RPMI7951 (cell line): Measurements from ENCODE around the gene C5. TPM values are rescaled to one million over a fixed set of nuclear protein-coding genes. Genes with fewer than 3 reads are reported as not detected.
A peak's percentile ranks its signal among the peaks of the same experiment; 100 is the strongest.
"Not testable (repeated sequence)": the region's sequence is repeated elsewhere in the genome, so short reads cannot be mapped to it uniquely, and the experiment has no call there.

ENCODE experiments used
- DNase-seq: peaks from one replicate; pipeline ENCODE4 v3.0.0-alpha.2; 2012; ENCODE audit warnings: low read depth
- total RNA-seq: library from RNA; depleted of rRNA; stranded (reverse); fragments of >200 nt; shearing (Covaris generic); gene quantifications from 2 replicates; pipeline ENCODE4 v1.2.3, GENCODE V29; 2014; rRNA removed

Gene C5
- total RNA-seq, result 6.2 and 8.4 TPM in 2 replicates

DNA sequence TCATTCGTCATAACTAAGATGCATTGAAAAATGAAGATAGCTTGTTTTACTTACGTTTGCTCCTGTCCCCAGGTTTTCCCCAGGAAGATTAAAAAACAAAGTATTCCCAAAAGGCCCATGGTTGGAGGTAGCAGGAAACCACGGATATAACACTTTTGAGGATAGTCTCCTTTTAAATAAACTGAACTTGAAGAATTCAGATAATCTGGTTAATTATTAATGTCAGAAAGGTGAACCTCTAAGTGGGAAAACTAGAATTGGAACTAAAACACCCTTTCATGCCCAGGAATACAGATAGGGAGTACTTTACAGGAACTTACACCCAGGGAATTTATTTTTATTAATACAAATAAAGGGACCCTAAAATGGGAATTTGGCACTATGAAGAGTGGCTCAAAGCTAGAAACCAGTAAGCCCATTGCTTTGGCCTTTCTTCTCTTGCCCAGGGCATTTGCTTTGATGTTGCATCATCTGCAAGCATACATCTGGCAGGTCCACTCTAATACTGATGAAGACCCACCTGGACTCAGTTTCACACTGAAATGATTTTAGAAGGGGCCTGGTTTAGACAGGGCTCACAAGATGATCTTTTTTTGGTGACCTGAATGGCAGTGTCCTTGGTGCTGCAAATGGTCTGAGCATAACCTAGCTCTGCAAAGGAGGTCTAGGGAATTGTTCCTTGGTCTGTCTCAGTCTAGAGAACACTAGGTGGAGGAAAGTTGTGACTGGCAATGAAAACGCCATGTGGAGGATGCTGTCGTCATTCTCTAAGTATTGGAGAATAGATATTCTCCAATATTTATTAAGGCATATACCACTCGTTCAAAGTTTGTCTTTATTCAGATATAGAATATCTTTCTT is at the start of gene C5:
Gene C5, minus strand, starts transcription at position 148 of the 861 bp plus-strand sequence. Its CDS starts 29 bp downstream, at position 119.
- DNase-seq, result no peak

DNA sequence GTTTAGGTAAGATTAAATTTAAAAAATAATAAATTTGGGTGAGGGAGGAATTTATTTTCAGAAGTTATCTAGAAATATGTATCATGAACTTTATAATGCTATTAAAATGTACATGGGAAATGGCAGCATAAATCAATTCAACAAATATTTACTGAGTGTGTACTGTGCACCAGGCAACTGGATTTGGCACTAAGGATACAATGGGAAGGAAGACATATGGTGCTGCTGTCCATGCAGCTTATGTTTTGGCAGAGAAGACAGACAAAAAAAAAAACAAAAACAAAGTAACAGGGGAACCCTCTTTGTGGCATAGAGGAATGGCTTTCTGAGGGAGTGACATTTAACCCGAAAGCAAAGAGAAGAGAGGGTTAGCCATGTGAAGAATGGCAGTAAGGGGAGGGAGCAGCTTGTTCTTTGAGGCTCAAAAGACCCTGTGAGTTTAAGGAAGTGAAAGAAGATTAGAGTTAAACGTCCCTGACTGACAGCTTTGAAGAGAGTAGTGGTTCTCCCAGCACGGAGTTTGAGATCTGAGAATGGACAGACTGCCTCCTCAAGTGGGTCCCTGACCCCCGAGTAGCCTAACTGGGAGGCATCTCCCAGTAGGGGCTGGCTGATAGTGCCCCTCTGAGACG is 48.6 kb upstream of the C5 start:
- no peak for DNase-seq

DNA sequence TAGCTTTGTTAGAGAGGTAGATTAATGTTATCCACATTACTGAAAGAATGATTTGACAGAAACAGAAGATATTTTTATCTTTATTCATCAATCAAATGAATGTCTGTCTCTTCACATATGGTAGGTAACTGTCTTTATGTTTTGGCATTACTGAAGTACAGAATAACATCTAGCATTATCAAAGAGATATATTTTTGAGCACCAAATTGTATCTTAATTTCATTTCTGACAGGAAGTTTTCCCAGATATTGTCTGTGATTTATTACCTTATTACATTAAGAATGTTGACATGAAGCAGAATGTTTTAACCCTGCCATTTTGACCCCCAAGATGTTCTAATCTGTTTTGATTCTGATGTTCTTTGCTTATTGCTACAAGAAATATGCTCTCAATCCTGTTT is 45.0 kb upstream of the C5 start:
- no peak for DNase-seq

DNA sequence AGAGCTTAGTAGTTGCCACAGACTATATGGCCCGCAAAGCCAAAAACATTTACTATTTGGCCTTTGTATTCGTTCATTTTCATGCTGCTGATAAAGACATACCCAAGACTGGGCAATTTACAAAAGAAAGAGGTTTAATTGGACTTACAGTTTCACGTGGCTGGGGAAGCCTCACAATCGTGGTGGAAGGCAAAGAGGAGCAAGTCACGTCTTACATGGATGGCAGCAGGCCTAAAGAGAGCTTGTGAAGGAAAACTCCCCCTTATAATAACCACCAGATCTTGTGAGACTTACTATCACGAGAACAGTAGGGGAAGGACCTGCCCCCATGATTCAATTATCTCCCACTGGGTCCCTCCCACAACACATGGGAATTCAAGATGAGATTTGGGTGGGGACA is 40.7 kb upstream of the C5 start:
- not testable (repeated sequence) for DNase-seq

DNA sequence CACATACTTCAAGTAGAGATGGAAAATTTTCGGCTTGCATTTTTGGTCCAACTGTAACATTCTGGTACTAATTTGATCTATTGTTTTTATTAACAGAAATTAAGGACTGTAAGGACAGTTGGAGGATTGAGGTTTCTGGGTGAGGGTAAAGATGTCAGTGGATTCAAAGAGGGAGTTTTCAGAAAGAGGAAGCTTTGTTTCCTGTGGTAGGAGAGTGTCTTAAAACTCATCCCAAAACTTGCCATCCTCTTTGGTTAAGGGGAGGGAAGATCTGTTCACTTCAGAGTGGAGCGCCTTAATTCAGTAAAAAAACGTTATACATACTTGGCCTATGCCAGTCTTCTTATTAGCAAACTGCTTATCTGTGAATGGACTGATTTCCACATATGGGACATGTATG is 38.5 kb upstream of the C5 start:
- no peak for DNase-seq

DNA sequence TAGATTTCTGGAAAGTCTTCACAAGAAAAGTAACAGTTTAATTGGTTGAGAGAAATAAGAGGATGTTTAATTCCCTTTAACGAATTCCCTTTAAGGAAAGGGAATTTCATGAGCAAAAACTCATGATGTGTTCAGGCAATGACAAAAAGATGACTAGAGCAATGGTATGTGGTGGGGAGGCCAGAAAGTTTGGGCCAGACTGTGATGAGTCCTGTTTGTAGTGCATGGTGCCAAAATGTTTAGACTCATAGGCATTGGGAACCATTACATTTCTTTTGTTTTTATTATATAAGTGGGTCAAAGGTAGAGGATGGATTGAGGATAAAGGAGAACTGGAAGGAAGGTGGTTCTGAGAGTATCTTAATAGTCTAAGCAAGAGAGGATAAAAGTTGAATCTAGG is 35.6 kb upstream of the C5 start:
- DNase-seq, result no peak

DNA sequence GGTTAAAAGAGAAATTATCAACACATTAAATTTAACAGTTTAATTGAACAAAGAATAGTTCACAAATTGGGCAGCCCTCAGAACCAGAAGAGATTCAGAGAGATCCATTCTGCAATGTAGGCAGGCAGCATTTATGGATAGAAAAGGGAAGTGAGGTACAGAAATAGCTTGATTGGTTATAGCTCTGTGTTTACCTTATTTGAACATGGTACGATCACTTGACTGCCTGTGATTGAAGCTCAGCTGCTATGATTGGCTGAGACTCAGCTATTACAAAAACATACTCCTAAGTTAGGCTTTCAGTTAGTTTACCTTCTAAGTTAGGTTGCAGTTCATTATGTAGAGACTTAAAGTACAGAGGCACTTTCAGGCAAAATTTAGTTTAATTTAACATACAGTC is 32.0 kb upstream of the C5 start:
- DNase-seq, result no peak

DNA sequence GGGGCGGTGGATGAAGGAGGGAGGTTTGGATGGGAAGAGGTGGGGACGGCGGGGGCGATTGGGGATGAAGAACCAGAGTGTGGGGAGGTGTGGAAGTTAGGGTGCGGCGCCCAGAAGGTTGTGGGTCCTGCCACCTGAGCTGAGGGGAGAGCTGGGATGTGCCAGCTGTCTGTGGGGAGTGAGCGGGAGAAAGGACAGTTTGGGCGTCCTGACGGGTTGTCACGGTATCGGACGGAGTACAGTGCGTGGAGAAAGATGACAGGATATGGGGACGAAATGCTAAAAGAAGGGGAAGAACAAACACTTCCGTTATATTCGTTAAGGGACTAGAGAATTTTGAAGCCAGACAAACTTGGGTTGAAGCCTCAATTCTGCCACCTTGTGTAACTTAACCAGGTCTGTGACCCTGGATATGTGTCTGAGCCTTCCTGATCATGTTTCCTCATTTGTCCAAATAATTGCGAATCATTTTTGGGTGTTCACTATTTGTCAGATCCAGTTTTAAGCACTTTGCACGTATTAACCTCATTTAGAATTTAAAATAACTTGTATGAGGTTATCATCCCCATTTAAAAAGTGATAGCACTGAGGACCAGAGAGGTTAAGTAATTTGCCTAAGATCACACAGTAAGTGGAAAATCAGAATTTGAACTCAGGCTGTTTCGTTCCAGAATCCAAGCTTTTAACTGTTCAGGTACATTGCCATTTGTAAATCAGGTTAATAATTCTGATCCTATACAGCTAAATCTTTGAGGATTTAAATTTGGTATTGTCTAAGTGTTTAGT is 25.4 kb upstream of the C5 start:
- DNase-seq, result no peak

DNA sequence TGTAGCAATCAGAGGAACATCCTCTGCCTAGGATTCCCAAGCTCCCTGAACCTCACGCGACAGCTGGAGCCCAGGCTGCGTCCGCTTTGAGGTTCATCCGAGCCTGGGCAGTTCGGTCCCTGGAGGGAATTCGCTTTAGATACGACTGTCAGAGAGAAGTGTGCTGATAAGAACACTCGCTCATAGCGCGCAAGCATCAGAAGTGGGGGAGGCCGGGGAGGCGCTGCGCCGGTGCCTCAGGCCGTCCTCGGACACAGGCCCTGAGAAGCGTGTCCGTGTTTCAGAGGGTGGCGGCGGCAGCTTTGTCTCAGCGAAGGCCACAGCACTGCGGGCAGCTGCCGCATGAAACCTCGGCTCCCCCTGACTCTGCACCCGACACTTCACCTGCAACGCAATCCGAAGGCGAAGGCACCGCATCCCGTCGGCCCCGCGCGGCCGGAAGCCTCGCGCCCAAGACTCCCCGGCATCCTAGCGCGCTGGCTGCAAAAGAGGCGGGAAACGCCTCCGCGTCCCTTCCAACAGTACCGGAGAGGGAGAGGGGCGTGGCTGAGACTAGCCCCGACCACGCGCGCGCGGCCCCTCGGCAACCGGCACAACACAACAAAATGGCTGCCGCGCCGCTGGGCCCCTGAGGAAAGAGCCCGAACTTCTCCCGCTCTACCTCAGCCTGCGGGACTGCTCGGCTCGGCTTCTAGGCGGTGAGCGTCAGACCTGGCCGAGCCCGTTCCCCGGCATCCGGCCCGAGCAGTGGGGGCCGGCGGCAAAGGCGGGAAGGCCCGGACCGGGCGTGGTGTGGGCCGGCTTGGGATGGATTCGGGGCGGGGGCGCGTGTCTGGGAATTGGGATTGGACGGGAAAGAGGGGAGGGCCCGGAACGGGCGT is 24.5 kb upstream of the C5 start, which contains the start of gene CNTRL:
Gene CNTRL, plus strand, starts transcription at position 586 of the 881 bp plus-strand sequence. CDS start 13,372 bp downstream, outside the sequence.
- DNase-seq, result peak; percentile 89

DNA sequence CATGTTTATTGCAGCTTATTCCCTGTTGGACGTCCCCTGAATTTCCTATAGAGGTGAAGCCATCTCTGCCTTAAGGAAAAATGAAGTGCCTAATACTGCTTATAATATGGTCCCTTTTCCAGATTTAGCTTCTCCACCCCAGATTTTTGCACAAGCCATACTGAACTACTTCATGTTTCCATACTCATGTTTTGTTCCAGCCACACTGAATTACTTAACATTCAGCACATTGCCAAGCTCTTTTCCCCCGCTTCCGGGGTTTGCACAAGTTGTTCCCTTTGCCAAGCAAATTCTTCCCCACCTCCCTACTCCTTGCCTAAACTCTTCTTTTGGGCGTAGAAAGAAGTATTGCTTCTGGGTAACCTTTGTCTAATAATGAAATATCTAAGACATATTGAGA is 23.0 kb upstream of the C5 start:
- DNase-seq, result peak; percentile 49

DNA sequence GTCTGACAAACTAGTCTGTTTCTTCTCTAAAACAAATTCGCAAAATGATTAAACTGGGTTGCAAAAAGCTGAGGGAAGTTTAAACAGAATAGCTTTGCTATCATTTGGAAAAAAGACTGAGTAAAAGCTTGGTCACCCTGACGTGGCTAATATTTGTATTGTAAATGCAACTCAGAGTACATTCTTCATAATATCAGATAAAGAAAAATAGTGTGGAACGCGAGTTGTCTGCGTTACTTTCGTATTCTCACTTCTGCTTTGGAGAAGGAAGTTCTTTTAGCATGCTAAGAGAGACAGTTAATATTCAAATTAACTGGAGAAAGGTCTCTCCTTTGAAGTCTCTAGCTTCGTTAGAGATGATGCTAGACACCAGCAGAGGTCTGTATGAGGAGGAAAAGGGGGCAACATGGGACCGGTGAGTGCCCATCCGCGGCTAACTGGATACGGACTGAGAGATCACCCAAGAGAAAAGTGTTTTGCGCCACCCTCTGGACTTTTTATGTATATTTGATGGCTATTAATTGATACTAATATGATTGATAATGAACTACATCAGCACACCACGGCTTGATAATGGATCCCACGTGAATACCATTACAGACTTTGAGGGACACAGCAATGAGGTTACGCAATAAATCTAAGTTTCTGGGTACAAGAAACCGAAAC is 21.8 kb upstream of the C5 start:
- no peak for DNase-seq

DNA sequence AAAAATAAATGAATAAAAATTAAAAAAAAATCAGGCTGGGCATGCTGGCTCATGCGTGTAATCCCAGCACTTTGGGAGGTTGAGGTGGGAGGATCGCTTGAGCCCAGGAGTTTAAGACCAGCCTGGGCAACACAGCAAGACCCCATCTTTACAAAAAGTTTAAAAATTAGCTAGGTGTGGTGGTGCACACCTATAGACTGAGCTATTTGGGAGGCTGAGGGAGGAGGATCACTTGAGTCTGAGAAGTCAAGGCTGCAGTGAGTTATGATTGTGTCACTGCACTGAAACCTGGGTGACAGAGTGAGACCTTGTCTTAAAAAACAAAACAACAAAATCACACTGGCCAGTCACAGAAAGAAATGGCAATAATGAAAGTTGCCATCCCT is 21.3 kb upstream of the C5 start:
- DNase-seq, result no peak

DNA sequence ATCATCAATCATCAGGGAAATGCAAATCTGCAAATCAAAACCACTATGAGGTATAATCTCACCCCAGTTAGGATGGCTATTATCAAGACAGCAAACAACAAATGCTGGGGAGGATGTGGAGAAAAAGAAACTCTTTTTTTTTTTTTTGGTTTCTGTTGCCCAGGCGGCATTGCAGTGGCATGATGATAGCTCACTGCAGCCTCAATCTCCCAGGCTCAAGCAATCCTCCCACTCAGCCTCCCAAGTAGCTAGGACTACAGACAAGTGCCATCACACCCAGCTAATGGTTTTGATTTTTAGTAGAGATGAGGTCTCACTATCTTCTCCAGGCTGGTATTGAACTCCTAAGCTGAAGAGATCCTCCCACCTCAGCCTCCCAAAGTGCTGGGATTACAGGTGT is 19.3 kb upstream of the C5 start:
- no peak for DNase-seq

DNA sequence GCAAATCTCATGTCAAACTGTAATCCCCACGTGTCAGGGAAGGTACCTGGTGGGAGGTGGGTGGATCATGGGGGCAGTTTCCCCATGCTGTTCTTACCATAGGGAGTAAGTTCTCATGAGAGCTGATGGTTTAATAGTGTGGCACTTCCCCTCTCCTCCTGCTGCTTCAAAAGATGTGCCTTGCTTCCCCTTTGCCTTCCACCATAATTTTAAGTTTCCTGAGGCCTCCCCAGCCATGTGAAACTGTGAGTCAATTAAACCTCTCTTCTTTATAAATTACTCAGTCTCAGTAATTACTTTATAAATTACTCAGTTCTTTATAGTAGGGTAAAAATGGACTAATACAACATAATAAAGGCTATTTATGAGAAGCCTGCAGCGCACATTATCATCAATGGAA is 17.6 kb upstream of the C5 start:
- DNase-seq, result no peak

DNA sequence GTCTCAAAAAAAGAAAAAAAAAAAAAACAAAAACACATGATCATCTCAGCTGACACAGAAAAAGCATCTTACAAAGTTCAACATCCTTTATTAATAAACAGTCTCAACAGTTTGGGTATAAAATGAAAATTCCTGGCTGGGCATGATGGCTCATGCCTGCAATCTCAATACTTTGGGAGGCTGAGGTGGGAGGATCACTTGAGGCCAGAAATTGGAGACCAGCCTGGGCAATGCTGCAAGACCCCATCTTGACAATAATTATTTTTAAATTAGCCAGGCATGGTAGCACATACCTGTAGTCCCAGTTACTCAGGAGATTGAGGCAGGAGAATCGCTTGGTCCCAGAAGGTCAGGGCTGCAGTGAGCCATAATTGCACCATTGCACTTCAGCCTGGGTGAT is 16.8 kb upstream of the C5 start:
- no peak for DNase-seq

DNA sequence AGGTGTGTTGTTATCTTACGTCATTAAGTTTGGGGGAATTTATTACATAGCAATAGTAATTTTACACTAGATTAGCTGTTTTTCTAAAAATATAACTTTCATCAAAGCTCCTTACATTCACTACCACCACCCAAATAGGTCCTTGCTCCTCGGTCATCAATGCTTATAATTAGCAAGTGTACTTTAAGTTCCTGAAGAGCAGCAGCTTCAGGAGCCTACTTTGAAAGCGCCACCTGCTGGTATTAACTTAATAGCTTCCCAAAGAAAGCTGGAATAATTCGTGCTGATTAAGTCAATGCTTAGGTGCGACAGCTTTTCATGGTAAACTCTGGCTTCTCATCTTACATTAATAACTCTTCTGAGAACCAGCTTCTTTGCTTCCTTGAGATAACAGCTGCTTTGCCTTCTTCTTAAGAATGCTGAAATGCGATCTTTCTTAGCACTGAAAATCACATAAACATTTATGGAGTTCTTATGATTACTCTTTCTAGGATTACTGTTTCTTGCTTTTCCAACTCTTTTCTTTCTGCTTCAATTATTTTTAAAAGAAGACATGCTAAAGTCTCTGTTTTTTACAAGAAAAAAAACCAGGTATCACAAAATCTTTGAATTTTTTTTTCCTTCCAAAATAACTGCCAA is 10.0 kb upstream of the C5 start:
- DNase-seq, result peak; percentile 59

DNA sequence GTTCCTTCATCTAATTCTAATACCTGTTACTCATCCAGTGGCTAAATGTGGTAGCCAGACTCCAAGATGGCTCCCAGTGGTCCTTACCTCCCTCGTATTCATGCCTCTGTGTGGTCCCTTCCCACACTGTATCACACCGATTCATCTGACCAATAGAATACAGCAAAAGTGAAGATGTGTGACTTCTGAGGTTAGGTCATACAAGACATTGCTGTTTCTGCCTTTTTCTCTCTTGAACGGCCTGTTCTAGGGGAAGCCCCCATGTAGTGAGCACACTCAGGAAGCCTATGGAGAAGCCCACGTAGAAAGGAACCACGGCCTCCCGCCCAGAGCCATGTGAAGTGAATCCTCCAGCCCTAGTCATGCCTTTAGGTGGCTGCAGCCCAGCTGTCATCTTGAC is 9.4 kb upstream of the C5 start:
- no peak for DNase-seq

DNA sequence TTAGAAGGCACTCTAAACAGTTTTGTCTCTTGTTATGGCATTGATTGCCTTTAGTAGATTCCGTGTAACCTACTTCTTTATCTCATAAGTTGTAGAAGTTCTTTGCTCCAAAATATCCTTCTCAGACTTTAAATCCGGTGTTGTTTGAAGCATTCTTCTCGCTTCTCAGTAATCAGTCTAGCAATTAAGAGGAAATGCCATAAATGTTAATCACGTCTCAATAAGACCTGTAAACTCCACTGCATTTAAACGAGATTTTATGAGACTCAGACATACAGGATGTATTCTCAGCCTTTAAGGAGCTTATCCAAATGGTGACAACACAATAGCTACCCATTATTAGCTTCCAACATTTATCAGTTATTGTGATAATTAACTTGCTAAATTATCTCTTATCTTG is 7.7 kb upstream of the C5 start:
- no peak for DNase-seq

DNA sequence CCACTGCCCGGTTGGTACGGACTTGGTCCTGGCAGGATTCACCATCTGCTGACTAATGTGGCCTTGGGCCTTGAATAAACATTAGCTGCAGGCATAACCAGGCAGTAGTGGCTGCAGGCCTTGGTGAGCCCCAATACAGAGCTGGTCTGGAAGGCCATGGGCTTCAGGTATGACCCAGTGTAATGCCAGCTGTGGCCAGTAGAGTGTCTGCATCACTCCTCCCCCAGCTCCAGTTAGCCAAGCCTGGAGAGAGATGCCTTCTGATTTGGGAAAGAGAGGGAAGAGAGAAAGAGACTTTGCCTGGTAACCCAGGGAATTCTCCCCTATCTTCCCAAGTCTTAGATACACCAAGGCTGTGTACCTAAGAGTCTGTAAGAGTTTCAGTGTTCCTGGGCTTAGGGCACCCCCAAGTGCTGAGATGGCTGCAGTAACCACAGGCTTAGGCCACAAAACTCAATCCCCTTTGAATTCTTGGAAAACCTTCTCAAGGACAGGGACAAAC is 5.6 kb upstream of the C5 start:
- peak; percentile 23 for DNase-seq

DNA sequence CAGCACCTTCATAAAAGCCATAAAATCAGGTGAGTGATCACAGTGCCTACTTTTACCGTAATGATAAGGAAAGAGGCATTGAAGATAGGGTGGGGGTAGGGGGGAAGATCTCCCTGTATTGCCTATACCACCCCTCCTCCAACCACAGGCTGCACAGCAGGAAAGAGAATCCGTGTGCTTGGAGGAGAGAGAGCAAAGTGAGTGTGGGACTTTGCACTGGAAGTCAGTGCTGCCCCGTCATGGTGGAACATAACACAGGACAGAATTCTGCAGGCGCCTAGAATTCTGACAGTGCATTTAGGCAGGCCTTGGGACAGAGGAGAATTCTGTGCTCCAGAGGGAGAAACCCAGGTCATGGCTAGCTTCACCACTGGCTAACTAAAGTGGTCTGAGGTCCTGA is 3.5 kb upstream of the C5 start:
- no peak for DNase-seq
